ENCODE results near the gene CDH13. TPM values are rescaled to one million over a fixed set of nuclear protein-coding genes. Genes with fewer than 3 reads are reported as not detected.

CDH13 gene
- total RNA-seq, 1 donor from 2014 or later = 161 TPM

- Histone ChIP-seq H3K27ac (replicated peaks) (no peak overlapping the region), H3K4me1 (peaks cover 7% of the 10 kb centered on the region), H3K27me3 (ENCODE audit: low read depth) (no peaks in the 10 kb centered on the region), H3K36me3 (no peaks in the 10 kb centered on the region), H3K9me3 (replicated peaks) (no peaks in the 10 kb centered on the region), H3K4me3 (no peak overlapping the region)
- intact Hi-C loops (cut with micrococcal nuclease) = no loop called here
- no peak for DNase-seq
- TF ChIP-seq CTCF (IDR thresholded peaks at IDR 0.05; ENCODE audit: borderline replicate concordance) = no peak
Observed at GRCh38 chr16:83715217-83715920, 1088.6 kb downstream of the CDH13 start.

- Histone ChIP-seq H3K9me3 (replicated peaks) (no peaks in the 10 kb centered on the region), H3K36me3 (no peaks in the 10 kb centered on the region), H3K4me1 (peaks cover 7% of the 10 kb centered on the region), H3K27me3 (ENCODE audit: low read depth) (no peaks in the 10 kb centered on the region), H3K27ac (replicated peaks) (no peak overlapping the region), H3K4me3 (no peak overlapping the region)
- TF ChIP-seq CTCF (IDR thresholded peaks at IDR 0.05; ENCODE audit: borderline replicate concordance) = no peak
- no peak for DNase-seq
- intact Hi-C loops (cut with micrococcal nuclease) = no loop called here
Observed at GRCh38 chr16:83717308-83717707, 1090.5 kb downstream of the CDH13 start.

GRCh38 chr16:83717814-83718213 is 1091.0 kb downstream of the CDH13 start:
- no peak for DNase-seq
- TF ChIP-seq CTCF (IDR thresholded peaks at IDR 0.05; ENCODE audit: borderline replicate concordance) = no peak

GRCh38 chr16:83720213-83720612 is 1093.4 kb downstream of the CDH13 start:
- DNase-seq = no peak
- no peak for TF ChIP-seq CTCF (IDR thresholded peaks at IDR 0.05; ENCODE audit: borderline replicate concordance)
- Histone ChIP-seq H3K4me1 (peaks cover 7% of the 10 kb centered on the region), H3K27ac (replicated peaks) (no peak overlapping the region), H3K36me3 (no peaks in the 10 kb centered on the region), H3K9me3 (replicated peaks) (no peaks in the 10 kb centered on the region), H3K4me3 (no peak overlapping the region), H3K27me3 (ENCODE audit: low read depth) (no peaks in the 10 kb centered on the region)
- intact Hi-C loops (cut with micrococcal nuclease) = no loop called here

More at GRCh38 chr16:83717814-83718213, 1091.0 kb downstream of the CDH13 start:
- Histone ChIP-seq H3K36me3 (no peaks in the 10 kb centered on the region), H3K4me1 (peaks cover 7% of the 10 kb centered on the region), H3K27me3 (ENCODE audit: low read depth) (no peaks in the 10 kb centered on the region), H3K27ac (replicated peaks) (no peak overlapping the region), H3K4me3 (no peak overlapping the region), H3K9me3 (replicated peaks) (no peaks in the 10 kb centered on the region)
- intact Hi-C loops (cut with micrococcal nuclease) = no loop called here

- Histone ChIP-seq H3K27ac (replicated peaks) (no peak overlapping the region), H3K9me3 (replicated peaks) (no peaks in the 10 kb centered on the region), H3K4me1 (peaks cover 7% of the 10 kb centered on the region), H3K4me3 (no peak overlapping the region), H3K36me3 (no peaks in the 10 kb centered on the region), H3K27me3 (ENCODE audit: low read depth) (no peaks in the 10 kb centered on the region)
- DNase-seq = no peak
- no peak for TF ChIP-seq CTCF (IDR thresholded peaks at IDR 0.05; ENCODE audit: borderline replicate concordance)
- intact Hi-C loops (cut with micrococcal nuclease) = no loop called here
Observed at GRCh38 chr16:83720981-83721380, 1094.2 kb downstream of the CDH13 start.

Data from left ventricle myocardium inferior (tissue), 1 donor.